HG02938 (cell line): ENCODE data around the gene PNMT.

Source experiments
- ATAC-seq: cut with Tn5 transposase; IDR thresholded peaks from one replicate; pipeline ENCODE4 v1.9.1; 2021; ENCODE audit warnings: mild to moderate bottlenecking, moderate library complexity; ENCODE audit not compliant: unreplicated experiment

Gene PNMT

GRCh38 chr17:39632153-39632941 lies 35.9 kb upstream of the PNMT start:
- no peak for ATAC-seq

- ATAC-seq: no peak
These were observed 34.6 kb upstream of the PNMT start for GRCh38 chr17:39633570-39634183.

GRCh38 chr17:39634384-39634871 lies 33.8 kb upstream of the PNMT start:
- ATAC-seq: no peak

GRCh38 chr17:39635614-39636176 lies 32.6 kb upstream of the PNMT start:
- no peak for ATAC-seq

GRCh38 chr17:39636587-39636926 lies 31.7 kb upstream of the PNMT start:
- ATAC-seq: peak; percentile 16

GRCh38 chr17:39636927-39637736 lies 31.1 kb upstream of the PNMT start, which contains the start of gene STARD3:
STARD3 (plus strand) TSS chr17:39637144; CDS start chr17:39653532, 16,388 bp downstream.
- ATAC-seq: peak; percentile 73

- ATAC-seq: no peak
These were observed 29.9 kb upstream of the PNMT start for GRCh38 chr17:39638317-39638716.

- ATAC-seq: no peak
These were observed 29.2 kb upstream of the PNMT start for GRCh38 chr17:39639043-39639442.

GRCh38 chr17:39639566-39640458 lies 28.4 kb upstream of the PNMT start:
- no peak for ATAC-seq

- ATAC-seq: no peak
These were observed 27.6 kb upstream of the PNMT start for GRCh38 chr17:39640591-39641031.

- ATAC-seq: no peak
These were observed 27.2 kb upstream of the PNMT start for GRCh38 chr17:39641097-39641496.

GRCh38 chr17:39641883-39642282 lies 26.4 kb upstream of the PNMT start:
- no peak for ATAC-seq

- ATAC-seq: no peak
These were observed 25.8 kb upstream of the PNMT start for GRCh38 chr17:39642291-39643074.

- ATAC-seq: no peak
These were observed 25.0 kb upstream of the PNMT start for GRCh38 chr17:39643271-39643670.

GRCh38 chr17:39647256-39647655 lies 21.0 kb upstream of the PNMT start:
- ATAC-seq: no peak

GRCh38 chr17:39648616-39649366 lies 19.5 kb upstream of the PNMT start:
- no peak for ATAC-seq

- ATAC-seq: no peak
These were observed 18.1 kb upstream of the PNMT start for GRCh38 chr17:39650121-39650579.

- no peak for ATAC-seq
These were observed 16.2 kb upstream of the PNMT start for GRCh38 chr17:39651923-39652586.
